Subcutaneous adipose tissue (tissue), 4 donors: ENCODE results near the gene CDC42SE1. TPM values are rescaled to one million over a fixed set of nuclear protein-coding genes. Genes with fewer than 3 reads are reported as not detected.

Experiments
- total RNA-seq, 4 donors: library from RNA; depleted of rRNA; stranded (reverse); fragments of >200 nt; gene quantifications; one replicate each; pipeline ENCODE4 v1.1.0, GENCODE V29; 2016
- TF ChIP-seq, protein P1 (sequence below): fragments of 450-650 bp; IDR thresholded peaks from one replicate; pipeline ENCODE4 v1.5.1; 2016; ENCODE audit warnings: low read depth, mild to moderate bottlenecking, control low read depth, antibody characterized with exemption, moderate library complexity

The CDC42SE1 gene
- total RNA-seq, 4 donors from 2014 or later: 44.5 to 55.4 (median 47.7) TPM

DNA sequence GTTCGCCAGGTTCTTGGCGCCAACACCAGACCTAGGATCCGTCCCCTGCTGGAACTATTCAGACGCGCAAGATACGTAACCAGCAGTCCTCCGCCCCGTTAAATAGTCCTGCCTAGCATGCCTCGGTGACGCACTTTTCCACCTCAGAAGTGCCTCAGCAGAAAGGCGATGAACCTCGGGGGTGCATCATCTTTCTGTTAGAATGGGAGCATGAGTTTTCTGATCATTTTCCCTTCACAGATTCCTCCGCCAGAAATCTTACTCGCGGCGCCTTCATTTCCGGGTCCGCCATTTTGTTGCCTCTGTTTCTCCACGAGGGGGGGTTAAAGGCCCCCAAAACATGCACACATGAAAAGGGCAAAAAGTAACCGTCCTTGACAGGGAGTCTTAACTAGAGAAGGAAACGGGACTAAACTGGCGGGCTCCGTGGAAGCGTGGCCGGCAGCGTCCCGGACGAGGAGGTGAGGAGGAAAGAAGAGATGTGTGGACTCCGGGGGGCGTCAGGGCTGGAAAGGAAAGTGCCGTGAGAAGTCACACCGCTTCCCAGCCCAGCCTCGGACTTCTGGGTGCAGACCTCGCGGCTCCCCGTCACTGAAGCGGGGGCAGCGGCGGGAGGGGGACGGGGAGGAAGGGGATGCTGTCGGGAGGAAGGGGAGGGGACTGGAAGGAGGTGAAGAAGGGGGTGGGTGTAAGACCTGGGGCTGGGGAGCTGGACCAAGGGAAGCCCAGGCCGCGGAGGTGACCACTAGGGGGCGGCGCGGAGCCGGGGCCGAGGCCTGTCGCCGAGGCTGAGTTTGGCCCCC, 11.3 kb upstream of the CDC42SE1 start, which contains the start of gene GABPB2:
Gene GABPB2 (plus strand): TSS at position 288 of the 803 bp plus-strand sequence. CDS start 17,429 bp downstream, outside the sequence.
- TF ChIP-seq, protein P1, sequence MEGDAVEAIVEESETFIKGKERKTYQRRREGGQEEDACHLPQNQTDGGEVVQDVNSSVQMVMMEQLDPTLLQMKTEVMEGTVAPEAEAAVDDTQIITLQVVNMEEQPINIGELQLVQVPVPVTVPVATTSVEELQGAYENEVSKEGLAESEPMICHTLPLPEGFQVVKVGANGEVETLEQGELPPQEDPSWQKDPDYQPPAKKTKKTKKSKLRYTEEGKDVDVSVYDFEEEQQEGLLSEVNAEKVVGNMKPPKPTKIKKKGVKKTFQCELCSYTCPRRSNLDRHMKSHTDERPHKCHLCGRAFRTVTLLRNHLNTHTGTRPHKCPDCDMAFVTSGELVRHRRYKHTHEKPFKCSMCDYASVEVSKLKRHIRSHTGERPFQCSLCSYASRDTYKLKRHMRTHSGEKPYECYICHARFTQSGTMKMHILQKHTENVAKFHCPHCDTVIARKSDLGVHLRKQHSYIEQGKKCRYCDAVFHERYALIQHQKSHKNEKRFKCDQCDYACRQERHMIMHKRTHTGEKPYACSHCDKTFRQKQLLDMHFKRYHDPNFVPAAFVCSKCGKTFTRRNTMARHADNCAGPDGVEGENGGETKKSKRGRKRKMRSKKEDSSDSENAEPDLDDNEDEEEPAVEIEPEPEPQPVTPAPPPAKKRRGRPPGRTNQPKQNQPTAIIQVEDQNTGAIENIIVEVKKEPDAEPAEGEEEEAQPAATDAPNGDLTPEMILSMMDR: no peak

GRCh38 chr1:151069103-151069486, 9.7 kb upstream of the CDC42SE1 start:
- TF ChIP-seq, protein P1: no peak

GRCh38 chr1:151067185-151067584, 7.8 kb upstream of the CDC42SE1 start:
- TF ChIP-seq, protein P1: no peak

DNA sequence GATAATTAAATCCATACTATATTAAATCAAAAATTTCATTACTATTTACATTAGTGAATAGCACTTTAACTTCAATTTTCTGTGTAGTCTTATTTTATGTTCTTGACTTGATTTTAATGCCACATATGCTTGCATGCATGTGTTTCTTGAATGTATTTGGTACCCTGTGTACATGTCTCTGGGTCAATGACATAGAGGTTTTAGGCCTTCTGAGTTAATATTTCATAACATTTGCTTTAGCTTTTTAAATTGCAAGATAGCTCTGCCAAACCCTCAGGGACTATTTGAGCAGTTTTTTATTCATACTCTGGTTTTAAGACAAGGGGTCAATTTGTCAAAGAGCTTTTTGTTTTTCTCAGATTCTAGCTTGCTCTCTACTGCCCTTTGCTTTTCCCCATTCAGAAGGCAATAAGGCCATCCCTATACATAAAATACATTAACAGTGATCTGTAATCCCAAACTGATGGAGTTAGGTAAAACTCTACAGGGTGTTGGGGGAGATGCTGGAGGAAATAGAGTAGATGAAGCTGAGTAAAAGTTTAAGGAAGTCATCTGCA, 5.7 kb upstream of the CDC42SE1 start:
- TF ChIP-seq, protein P1: no peak

- TF ChIP-seq, protein P1: no peak
Measured at GRCh38 chr1:151062741-151063371, 3.4 kb upstream of the CDC42SE1 start.

DNA sequence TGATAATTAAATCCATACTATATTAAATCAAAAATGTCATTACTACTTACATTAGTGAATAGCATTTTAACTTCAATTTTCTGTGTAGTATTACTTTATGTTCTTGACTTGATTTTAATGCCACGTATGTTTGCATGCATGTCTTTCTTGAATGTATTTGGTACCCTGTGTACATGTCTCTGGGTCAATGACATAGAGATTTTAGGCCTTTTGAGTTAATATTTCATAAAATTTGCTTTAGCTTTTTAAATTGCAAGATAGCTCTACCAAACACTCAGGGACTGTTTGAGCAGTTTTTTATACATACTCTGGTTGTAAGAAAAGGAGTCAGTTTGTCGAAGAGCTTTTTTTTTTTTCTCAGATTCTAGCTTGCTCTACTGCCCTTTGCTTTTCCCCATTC, 2.3 kb upstream of the CDC42SE1 start:
- TF ChIP-seq, protein P1: no peak
